Right lobe of liver (tissue), 6 donors: ENCODE measurements around the gene VPS36. TPM values are rescaled to one million over a fixed set of nuclear protein-coding genes. Genes with fewer than 3 reads are reported as not detected.
"Not testable (repeated sequence)": the region's sequence is repeated elsewhere in the genome, so short reads cannot be mapped to it uniquely, and the experiment has no call there.

Experiments
- ATAC-seq, 4 donors: fragments of 200-7000 bp; cut with Tn5 transposase; one replicate each; pipeline ENCODE4 v1.9.1; 2020; ENCODE audit warnings: mild to moderate bottlenecking in 4 of 4, moderate library complexity in 4 of 4
- DNase-seq, 3 donors: peaks; one replicate each; pipeline ENCODE4 v3.0.0-alpha.2; 2020
- H3K27ac ChIP-seq, 3 donors: fragments of 200-600 bp; one replicate each; pipeline ENCODE4 v1.8.0; 2022
- H3K27me3 ChIP-seq, 2 donors: fragments of 200-600 bp; one replicate each; pipeline ENCODE4 v1.8.0; 2022
- H3K36me3 ChIP-seq, 4 donors: fragments of 200-600 bp; sonication (generic) in 1 of 4; one replicate each; pipeline versions ENCODE4 v1.5.1 to v1.8.0; 2017 to 2022; ENCODE audit warnings: control low read depth in 1 of 4
- H3K4me1 ChIP-seq, 4 donors: fragments of 200-600 bp; sonication (generic) in 1 of 4; one replicate each; pipeline versions ENCODE4 v1.5.1 to v1.8.0; 2017 to 2022; ENCODE audit warnings: control low read depth in 1 of 4
- H3K4me3 ChIP-seq, 3 donors: fragments of 200-600 bp; one replicate each; pipeline ENCODE4 v1.8.0; 2022
- H3K9me3 ChIP-seq, 4 donors: fragments of 200-600 bp; sonication (generic) in 1 of 4; one replicate each; pipeline versions ENCODE4 v1.5.1 to v1.8.0; 2017 to 2022; ENCODE audit warnings: control low read depth in 1 of 4
- POLR2A ChIP-seq: fragments of 450-650 bp; IDR thresholded peaks from one replicate; pipeline ENCODE4 v1.6.1; 2017; ENCODE audit warnings: antibody characterized with exemption, mild to moderate bottlenecking
- WGBS: methylation state at CpG from one replicate; pipeline ENCODE4 v1.1.6; 2018; ENCODE audit warnings: low coverage, low lambda C conversion rate; ENCODE audit not compliant: insufficient coverage; ENCODE audit errors: missing lambda C conversion rate; 5-methylcytosine and 5-hydroxymethylcytosine counted together
- intact Hi-C, 2 donors: fragments of 100-400 bp; cut with DNase I; formaldehyde crosslinking; loops; one replicate each; pipeline versions ENCODE4 v1.11.2 to v1.14.1; 2022
- long read RNA-seq: library from polyadenylated mRNA; unstranded; transcript quantifications from one replicate; pipeline ENCODE4 v2.0.0, GENCODE V29; 2019
- total RNA-seq, 6 experiments: library from RNA; depleted of rRNA in 2 of 6; stranded (reverse); fragments of >200 nt in 2 of 6; fragmentation: NEBNext Ultra II Directional in 3 of 6; extraction: Animal tissue kit (Norgen Biotek cat#: 25700) in 3 of 6; gene quantifications; one replicate each; pipeline versions ENCODE4 v1.1.0 to v1.2.4, GENCODE V29; 2016 to 2023
- TF ChIP-seq, protein P1 (sequence below), 4 donors: fragments of 200-600 bp in 3 of 4; fragments of 450-650 bp in 1 of 4; IDR thresholded peaks; one replicate each; pipeline versions ENCODE4 v1.5.1 to v1.8.0; 2016 to 2022; ENCODE audit warnings: antibody characterized with exemption in 4 of 4, mild to moderate bottlenecking in 2 of 4
- donor health status: DM: no; HTN: yes; CAD: no.
- donor health status: DM: no; HTN: no; CAD: no.
- donor health status: DM: no; HTN: no; CAD: no.
- donor health status: DM: no; HTN: yes; CAD: no.
- donor health status: DM: no; HTN: yes; CAD: no.

Gene VPS36, protein sequence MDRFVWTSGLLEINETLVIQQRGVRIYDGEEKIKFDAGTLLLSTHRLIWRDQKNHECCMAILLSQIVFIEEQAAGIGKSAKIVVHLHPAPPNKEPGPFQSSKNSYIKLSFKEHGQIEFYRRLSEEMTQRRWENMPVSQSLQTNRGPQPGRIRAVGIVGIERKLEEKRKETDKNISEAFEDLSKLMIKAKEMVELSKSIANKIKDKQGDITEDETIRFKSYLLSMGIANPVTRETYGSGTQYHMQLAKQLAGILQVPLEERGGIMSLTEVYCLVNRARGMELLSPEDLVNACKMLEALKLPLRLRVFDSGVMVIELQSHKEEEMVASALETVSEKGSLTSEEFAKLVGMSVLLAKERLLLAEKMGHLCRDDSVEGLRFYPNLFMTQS
- 10 to 100 TPM; 14.6 to 25.7 (median 21.5) TPM for total RNA-seq
- long read RNA-seq, full-length matches to known transcripts, result 2 of 3 reads
- long read RNA-seq, partial matches to known transcripts, result 1 of 3 reads
- long read RNA-seq, other reads (novel, unspliced or antisense), result 0 of 3 reads

DNA sequence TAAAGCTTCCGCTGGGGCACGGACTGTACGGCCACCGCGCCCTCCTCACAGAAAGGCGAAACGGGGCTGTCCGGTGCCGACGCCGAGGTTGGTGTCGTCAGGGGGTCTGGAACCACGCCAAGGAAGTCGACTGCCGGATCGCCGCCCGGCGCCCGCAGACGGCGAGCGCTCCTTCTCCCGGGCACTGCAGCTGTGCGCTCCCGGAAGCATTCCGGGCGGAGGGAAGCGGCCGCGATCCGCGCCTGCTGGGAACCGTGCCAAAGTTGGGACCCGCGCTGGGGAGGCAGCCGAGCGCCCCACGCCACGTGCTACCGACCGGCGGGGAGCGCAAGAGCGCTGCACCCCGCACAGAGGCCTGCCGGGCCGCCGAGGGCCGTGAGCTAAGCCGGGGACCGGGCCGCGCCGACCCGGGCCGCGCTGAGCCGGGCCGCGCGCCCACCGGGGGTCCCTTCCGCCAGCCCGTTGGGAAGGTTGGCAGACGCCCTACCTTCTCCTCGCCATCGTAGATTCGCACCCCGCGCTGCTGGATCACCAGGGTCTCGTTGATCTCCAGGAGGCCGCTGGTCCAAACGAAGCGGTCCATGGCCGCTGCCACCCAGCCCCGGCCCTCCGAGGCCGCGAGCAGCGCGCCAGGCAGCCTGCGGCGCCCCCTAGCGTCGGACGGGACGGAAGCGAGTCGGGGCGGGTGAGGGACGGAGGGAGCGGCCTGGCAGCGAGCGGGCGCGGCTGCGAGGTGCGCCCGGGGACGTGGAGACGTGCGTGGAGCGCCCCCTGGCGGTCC, at the start of gene VPS36:
Gene VPS36 (minus strand): TSS at position 623 of the 781 bp plus-strand sequence. CDS start 40 bp downstream, at position 583.
- WGBS, result 0% methylated on average over 16 of the region's 105 CpGs
- Histone ChIP-seq H3K27me3 (no peaks in the 10 kb centered on the region), H3K27ac (peak within 1 kb of the TSS; percentile 97 to 99 (median 99)), H3K9me3 (no peaks in the 10 kb centered on the region), H3K36me3 (no peaks in the 10 kb centered on the region), H3K4me1 (peaks cover 0 to 15% (median 6%) of the 10 kb centered on the region in 4 donors), H3K4me3 (peak within 1 kb of the TSS; percentile 77 to 81 (median 78))
- peak; percentile 97 for DNase-seq
- peak; percentile 85 to 91 (median 88) for ATAC-seq
- intact Hi-C loops, result loop anchor here (5.0 kb wide), 1 partner anchor 108 kb away; no protein-coding TSS in a partner anchor
- peak; percentile 93 for TF ChIP-seq POLR2A
- TF ChIP-seq, protein P1, sequence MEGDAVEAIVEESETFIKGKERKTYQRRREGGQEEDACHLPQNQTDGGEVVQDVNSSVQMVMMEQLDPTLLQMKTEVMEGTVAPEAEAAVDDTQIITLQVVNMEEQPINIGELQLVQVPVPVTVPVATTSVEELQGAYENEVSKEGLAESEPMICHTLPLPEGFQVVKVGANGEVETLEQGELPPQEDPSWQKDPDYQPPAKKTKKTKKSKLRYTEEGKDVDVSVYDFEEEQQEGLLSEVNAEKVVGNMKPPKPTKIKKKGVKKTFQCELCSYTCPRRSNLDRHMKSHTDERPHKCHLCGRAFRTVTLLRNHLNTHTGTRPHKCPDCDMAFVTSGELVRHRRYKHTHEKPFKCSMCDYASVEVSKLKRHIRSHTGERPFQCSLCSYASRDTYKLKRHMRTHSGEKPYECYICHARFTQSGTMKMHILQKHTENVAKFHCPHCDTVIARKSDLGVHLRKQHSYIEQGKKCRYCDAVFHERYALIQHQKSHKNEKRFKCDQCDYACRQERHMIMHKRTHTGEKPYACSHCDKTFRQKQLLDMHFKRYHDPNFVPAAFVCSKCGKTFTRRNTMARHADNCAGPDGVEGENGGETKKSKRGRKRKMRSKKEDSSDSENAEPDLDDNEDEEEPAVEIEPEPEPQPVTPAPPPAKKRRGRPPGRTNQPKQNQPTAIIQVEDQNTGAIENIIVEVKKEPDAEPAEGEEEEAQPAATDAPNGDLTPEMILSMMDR (IDR thresholded peaks at IDR 0.05), result peak; percentile 100

DNA sequence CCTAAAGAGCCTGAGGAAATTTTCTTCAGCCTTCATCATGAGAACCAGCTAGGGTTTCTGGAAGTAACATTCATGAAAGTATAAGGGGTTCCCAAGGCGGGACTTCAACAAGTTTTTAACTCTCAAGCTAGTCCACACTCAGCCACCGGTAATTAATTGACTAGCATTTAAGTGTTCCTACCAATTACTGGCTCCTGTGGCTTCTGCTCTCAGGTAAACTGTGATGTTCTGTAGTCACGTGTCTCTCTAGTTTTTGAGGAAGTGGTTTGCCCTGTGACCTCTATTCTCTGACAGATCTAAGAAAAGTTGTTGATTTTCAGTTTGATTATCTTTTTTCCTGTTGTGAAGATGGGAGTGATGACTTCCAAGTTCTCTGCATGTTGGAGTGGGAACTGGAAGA, 47.5 kb upstream of the VPS36 start:
- H3K27ac ChIP-seq, H3K4me3 ChIP-seq, H3K4me1 ChIP-seq, ATAC-seq, H3K9me3 ChIP-seq, H3K36me3 ChIP-seq, DNase-seq, H3K27me3 ChIP-seq, intact Hi-C loops: not testable (repeated sequence)
- WGBS, result 58% methylated on average over 3 of the region's 3 CpGs

DNA sequence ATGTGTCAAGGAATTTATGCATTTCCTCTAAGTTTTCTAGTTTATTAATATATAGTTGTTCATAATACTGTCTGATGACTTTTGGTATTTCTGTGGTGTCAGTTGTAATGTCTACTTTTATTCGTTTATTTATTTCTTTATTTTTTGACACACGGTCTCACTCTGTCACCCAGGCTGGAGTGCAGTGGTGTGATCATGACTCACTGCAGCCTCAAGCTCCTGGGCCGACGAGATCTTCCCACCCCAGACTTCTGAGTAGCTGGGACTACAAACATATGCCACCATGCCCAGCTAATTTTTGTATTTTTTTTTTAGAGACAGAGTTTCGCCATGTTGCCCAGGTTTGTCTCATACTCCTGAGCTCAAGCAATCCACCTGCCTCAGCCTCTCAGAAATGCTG, 43.8 kb upstream of the VPS36 start:
- H3K4me1 ChIP-seq, intact Hi-C loops, H3K27ac ChIP-seq, H3K4me3 ChIP-seq, DNase-seq, ATAC-seq, H3K27me3 ChIP-seq, H3K9me3 ChIP-seq, H3K36me3 ChIP-seq: not testable (repeated sequence)
- WGBS, result 75% methylated on average over 5 of the region's 5 CpGs

DNA sequence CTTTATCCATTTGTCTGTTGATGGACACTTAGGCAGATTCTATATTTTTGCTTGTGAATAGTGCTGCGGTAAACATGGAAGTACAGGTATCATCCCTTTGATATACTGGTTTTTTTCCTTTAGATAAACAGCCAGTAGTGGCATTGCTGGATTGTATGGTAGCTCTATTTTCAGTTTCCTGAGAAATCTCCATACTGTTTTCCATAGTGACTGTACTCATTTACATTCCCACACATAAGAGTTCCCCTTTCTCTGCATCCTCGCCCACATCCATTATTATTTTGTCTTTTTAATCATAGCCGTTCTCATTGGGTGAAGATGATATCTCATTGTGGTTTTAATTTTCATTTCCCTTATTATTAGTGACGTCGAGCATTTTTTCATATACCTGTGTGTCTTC, 40.6 kb upstream of the VPS36 start:
- H3K36me3 ChIP-seq, ATAC-seq, intact Hi-C loops, H3K9me3 ChIP-seq, H3K27me3 ChIP-seq, DNase-seq, H3K4me3 ChIP-seq, H3K4me1 ChIP-seq, H3K27ac ChIP-seq: not testable (repeated sequence)
- 60% methylated on average over 1 of the region's 5 CpGs for WGBS

DNA sequence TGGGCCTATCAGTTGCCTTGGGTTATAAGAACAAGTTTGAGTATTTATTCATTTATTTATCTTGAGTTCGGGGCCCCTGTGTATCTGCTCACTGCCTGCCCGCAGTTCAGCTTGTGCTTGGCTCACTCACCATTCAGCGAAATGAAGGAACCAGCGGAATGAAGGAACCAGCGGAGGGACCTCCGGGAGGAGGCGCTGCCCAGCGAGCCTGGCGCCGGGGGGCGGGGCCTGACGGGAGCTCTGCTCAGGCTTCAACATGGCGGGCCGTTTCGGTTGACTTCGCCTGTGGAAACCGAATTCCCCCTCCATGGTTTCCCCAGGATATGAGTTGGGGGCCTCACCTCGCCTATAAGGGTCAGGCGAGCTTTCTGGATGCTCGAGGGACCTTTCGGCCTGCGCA, 38.3 kb upstream of the VPS36 start:
- H3K4me1 ChIP-seq, H3K36me3 ChIP-seq, DNase-seq, intact Hi-C loops, H3K27ac ChIP-seq, ATAC-seq, H3K4me3 ChIP-seq, H3K27me3 ChIP-seq, H3K9me3 ChIP-seq: not testable (repeated sequence)
- no CpG with 5 or more reads among the region's 22 CpGs for WGBS

DNA sequence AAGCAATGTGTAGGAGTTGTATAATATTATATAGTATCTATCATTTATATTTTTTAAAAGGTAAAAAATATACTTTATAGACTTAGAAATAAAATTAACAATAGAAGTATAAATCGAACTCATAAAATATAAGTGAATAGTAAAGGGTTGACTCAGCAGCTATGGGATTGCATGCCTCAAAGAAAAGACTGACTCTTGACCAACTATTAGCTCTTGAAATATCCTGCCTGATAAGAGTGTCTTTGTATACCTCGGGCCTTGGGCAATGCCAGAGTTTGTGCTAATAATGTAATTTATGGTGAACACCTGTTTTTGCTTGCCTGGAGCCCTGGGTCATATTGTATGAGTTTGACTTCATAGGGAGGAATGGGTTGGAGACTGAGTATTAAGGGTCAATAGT, 36.6 kb upstream of the VPS36 start:
- WGBS, result 48% methylated on average over 2 of the region's 2 CpGs
- H3K9me3 ChIP-seq, ATAC-seq, H3K4me3 ChIP-seq, intact Hi-C loops, H3K27me3 ChIP-seq, H3K27ac ChIP-seq, DNase-seq, H3K4me1 ChIP-seq, H3K36me3 ChIP-seq: not testable (repeated sequence)

DNA sequence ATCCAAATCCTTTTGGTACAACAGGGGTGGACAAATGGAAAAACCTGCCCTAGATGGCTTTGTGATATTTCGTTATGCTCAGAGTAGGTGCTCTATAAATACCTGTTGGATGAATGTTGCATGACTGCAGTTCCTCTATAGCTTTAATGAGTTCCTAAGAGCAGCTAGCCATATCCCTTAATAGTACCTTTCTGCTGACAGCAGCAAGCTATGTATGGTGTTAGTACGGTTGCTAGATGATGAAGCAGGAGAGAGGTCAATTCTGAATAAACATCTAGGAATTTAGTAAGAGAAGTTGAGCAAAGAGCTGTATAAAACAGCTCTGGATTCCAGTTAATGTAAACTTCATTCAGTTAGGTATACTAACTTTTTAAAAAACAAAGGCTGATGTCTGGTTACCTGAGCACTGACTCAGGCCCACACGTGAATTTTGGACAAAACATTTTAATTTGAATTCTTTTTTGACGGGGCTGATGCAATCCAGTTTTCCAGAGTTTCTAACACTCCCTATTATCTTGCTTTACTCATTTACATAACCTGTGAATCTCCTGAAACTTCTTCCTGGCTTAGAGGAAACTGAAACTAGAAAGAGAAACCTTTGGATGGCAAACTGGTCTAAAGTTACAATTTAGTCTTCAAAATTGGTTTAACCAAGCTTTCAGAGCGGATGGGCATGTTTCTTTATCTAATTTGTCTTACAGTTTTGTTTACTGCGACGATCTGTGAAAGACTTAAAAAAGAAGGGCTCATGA, 30.4 kb upstream of the VPS36 start:
- H3K9me3 ChIP-seq, DNase-seq, intact Hi-C loops, ATAC-seq, H3K4me3 ChIP-seq, H3K27me3 ChIP-seq, H3K27ac ChIP-seq, H3K36me3 ChIP-seq, H3K4me1 ChIP-seq: not testable (repeated sequence)
- 83% methylated on average over 5 of the region's 7 CpGs for WGBS

DNA sequence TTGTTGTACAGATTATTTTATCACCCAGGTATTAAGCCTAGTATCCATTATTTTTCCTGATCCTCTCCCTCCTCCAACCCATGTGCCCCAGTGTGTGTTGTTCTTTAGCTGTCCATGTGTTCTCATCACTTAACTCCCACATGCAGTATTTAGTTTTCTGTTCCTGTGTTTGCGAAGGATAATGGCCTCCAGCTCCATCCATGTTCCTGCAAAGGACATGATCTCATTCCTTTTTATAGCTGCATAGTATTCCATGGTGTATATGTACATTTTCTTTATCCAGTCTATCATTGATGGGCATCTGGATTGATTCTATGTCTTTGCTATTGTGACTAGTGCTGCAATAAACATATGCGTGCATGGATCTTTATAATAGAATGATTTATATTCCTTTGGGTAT, 18.1 kb upstream of the VPS36 start:
- DNase-seq, H3K9me3 ChIP-seq, H3K4me3 ChIP-seq, H3K36me3 ChIP-seq, H3K27me3 ChIP-seq, H3K27ac ChIP-seq, ATAC-seq, intact Hi-C loops, H3K4me1 ChIP-seq: not testable (repeated sequence)
- 100% methylated on average over 2 of the region's 2 CpGs for WGBS
